GM18511 (cell line): Measurements from ENCODE around the gene NCR3LG1.
"Not testable (repeated sequence)": the region's sequence is repeated elsewhere in the genome, so short reads cannot be mapped to it uniquely, and the experiment has no call there.

Experiments used
- ATAC-seq: cut with Tn5 transposase; IDR thresholded peaks from one replicate; pipeline ENCODE4 v1.9.1; 2021; ENCODE audit warnings: mild to moderate bottlenecking, moderate library complexity; ENCODE audit not compliant: unreplicated experiment

Gene NCR3LG1

DNA sequence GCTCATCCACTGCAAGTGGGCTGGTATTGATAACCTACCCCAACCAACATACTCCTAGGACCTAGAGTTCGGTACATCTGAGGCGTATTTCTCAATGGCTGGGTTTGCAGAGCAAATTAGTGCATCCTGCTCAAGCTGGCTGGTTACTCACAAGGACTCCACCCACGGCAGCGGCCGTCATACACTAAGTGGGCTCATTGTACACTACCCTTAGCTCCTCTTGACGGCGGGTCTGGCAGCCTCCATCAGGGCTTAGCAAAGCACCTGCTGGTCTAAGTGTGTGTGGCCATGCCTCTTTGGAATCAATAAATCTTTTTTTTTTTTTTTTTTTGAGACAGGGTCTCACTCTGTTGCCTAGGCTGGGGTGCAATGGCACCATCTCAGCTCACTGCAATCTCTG lies 57.0 kb downstream of the NCR3LG1 start:
- ATAC-seq, result no peak

DNA sequence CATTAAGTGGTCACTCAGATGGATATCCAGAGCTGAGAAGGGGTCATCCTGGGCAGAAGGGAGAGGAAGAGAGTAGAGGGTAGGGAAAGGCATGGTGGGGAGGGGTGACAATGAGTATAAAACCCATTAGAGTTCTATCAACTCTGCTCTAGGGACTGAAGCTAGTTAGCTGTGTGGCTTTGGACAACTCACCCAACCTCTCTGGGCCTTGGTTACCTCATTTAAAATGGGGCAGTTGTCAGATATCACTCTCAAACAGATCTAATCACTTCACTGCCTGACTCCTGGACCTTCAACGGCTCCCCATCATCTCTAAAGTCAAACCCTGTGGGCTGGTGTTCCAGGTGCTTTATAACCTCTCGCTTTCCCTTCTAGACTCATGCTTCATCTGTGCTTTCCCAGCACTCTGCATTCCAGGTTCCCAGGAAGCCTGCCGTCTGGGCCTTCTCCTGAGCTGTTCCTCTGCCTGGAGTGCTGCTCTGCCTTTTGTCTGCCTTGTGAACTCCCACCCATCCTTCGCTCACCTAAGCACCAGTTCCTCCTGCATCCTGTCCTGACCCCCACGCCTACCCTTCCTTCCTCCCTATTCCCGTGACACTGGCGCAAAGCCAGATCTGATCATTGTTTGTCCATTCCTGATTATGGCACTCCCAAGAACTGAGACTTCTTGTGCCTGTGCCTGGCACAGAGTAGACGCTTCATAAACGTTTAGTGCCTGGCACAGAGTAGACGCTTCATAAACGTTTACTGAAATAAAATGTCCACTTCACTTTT lies 59.2 kb downstream of the NCR3LG1 start:
- ATAC-seq, result no peak

- ATAC-seq, result no peak
These were observed 59.8 kb downstream of the NCR3LG1 start for GRCh38 chr11:17411418-17411817.

DNA sequence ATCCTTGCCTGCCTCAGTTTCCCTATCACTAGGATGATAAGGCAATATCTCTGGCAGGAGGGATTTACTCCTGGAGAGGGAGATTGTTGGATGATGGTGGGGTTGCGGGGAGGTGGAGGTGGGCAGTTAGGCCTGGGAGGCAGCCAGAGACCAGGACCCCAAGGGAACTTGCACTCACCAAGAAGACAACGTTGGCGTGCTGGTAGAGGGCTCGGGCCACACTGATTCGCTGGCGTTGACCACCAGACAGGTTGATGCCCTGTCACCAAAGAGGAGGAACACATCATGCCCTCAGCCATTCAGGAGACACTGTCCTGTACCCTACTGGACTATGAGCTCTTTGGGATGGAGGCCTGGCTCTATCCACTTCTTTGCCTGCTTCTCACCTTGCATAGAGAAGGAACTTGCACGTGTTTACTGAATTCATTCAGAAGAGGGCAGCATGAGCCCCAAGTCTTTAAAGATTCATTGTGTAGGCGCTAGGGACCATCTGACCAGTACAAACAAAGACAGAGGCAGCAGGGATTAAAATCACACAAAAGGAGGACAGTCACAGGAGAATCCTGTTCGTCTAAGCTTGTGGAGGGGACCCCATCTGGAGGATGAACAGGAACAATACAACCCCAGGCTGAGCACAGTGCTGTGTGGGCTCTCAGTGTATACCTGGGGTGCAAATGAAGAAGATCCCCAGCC lies 61.0 kb downstream of the NCR3LG1 start:
- no peak for ATAC-seq

DNA sequence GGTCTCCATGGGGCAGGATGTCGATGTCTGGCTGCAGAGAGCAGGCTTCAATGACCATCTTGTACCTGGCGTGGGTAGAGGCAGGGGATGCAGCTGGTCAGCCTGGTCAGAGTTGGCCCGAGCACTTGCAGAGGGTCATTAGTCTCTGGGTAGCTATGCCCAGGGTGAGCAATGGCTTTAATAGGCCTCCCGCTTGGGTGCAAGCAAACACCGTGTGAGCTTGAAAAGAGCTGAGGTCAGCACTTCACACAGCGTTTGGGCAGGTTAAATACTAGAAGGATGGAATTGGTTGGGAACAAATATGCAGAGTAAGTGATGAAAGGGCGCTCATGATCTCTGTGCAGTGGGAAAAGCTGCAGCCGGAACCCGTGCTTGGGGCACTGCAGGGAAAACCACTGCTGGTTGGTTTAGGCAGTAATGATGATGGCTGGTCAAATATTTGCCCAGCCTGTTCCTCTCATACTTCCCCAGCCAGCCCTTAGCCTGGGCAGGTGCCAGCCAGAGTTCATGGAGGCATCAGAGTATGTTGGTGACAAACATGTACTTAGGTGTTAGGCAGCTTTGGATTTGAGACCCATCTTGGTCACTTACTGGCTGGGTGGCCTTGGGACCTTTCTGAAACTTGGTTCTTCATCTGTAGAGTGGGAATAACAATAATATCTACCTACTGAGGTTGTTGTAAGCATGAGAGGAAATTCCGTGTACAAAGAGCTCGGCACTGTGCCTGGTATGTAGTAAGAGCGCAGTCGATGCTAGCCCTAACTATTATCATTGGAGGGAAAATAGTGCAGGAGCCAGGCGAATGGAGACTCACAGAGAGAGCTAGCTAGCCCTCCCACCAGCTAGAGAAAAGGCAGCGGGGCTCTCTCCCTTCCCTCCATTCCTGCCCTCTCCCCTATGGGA lies 62.1 kb downstream of the NCR3LG1 start:
- ATAC-seq, result no peak

- ATAC-seq, result no peak
These were observed 62.7 kb downstream of the NCR3LG1 start for GRCh38 chr11:17414317-17414737.

DNA sequence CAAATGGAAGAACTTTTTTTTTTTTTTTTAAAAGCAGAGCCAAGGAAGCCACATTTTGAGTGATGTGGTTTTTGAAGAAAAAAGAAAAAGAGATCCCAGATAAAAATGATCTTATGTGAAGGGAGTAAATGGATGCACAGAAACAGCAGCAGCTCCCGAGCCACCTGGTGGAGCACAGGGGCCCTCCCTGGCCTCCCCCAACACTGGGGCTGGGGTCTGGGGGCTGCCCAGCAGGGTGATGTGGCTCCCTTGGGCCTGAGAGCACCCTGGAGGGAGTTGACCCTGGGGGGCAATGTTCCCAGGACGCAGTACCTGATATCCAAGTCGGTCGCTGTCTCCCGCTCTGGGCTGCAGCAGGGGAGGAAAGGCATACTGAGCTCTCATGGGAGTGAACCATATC lies 63.4 kb downstream of the NCR3LG1 start:
- no peak for ATAC-seq

- no peak for ATAC-seq
These were observed 64.0 kb downstream of the NCR3LG1 start for GRCh38 chr11:17415523-17416104.

DNA sequence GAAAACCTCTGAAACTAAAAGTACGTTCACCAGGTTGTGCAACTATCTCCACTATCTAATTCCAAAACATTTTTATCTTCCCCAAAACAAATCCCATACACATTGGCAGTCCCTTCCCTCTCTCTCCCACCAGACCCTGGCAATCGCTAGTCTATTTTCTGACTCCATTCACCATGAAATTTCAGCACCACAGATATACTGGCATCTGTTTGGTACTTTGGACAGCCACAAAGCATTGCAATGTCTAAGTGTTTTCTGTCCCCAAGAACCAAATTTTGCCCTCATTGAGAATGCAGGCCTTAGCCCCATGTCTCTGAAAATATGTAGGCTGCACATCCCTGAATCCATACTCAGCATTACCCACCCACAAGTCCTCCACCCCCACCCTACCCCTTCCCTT lies 64.9 kb downstream of the NCR3LG1 start:
- no peak for ATAC-seq

DNA sequence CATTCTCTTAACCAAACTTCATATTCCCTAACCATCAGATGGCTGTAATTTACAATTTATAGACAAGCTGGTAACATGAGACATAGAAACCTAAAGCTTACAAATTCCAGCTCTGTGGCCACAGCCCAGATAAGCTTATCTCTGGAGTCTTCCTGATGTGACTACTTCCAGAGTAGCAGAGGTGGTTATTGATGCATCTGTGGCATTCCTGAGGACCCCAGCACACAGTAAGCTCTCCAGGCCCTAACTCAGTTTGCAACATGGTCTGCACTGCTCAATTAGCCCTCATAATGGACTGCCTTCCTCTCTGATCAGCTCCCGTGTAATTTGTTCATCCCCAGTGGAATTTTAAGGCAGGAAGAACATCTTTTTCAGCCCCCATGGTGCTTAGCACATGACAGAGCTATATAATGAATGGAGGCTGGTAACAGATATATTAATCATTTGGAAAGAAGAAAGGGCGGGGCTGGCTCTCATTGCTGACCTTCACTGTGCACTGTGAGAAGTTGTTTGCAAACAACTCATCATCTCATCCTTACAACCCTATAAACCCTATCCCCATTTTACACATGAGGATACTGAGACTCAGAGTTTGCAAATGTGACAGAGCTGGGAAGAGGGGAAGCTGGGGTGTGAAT lies 67.0 kb downstream of the NCR3LG1 start:
- no peak for ATAC-seq

DNA sequence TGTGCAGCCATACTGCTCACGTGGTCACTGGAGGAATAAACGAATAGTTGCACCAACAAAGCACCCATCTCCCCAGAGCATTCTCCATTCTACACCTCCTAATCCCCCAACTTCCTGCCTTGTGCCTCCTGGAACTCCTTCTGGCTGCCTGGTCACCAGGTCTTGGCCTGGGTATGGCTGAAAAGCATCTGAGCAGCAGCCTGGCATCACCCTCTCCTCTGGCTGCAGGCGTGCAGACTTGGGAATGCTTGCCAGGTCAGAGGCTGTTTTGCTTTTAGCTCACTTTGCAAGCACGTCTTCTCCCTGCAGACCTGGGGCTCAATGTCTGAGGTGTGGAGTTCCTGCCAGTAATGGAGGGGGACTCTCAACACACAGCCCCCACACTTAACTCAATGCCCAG lies 70.2 kb downstream of the NCR3LG1 start:
- no peak for ATAC-seq

- no peak for ATAC-seq
These were observed 72.1 kb downstream of the NCR3LG1 start for GRCh38 chr11:17423533-17424310.

GRCh38 chr11:17426233-17426632 lies 74.6 kb downstream of the NCR3LG1 start:
- ATAC-seq, result not testable (repeated sequence)
